H9 (cell line): ENCODE measurements around the gene SPECC1. TPM values are rescaled to one million over a fixed set of nuclear protein-coding genes. Genes with fewer than 3 reads are reported as not detected.
A peak's percentile ranks its signal among the peaks of the same experiment; 100 is the strongest.

Experiments used
- DNase-seq: peaks from one replicate; pipeline ENCODE4 v3.0.0-alpha.2; 2017
- H2AFZ ChIP-seq: one replicate; pipeline ENCODE4 v1.6.1; 2013; ENCODE audit warnings: mild to moderate bottlenecking, low read length, control low read depth, moderate library complexity
- H2AK5ac ChIP-seq: 2 replicates; pipeline ENCODE4 v1.6.1; 2013; ENCODE audit warnings: low read length, control low read depth, mixed read lengths; ENCODE audit not compliant: insufficient read length
- H2BK120ac ChIP-seq: one replicate; pipeline ENCODE4 v1.6.1; 2013; ENCODE audit warnings: low read depth, mild to moderate bottlenecking, low read length, control low read depth, inconsistent platforms; ENCODE audit not compliant: poor library complexity, severe bottlenecking
- H2BK12ac ChIP-seq: 2 replicates; pipeline ENCODE4 v1.6.1; 2013; ENCODE audit warnings: low read length, control low read depth, mixed read lengths, low read depth; ENCODE audit not compliant: insufficient read length
- H2BK15ac ChIP-seq: 2 replicates; pipeline ENCODE4 v1.6.1; 2013; ENCODE audit warnings: low read depth, low read length, control low read depth
- H2BK20ac ChIP-seq: one replicate; pipeline ENCODE4 v1.6.1; 2013; ENCODE audit warnings: low read depth, mild to moderate bottlenecking, low read length, control low read depth, inconsistent platforms; ENCODE audit not compliant: poor library complexity, severe bottlenecking
- H2BK5ac ChIP-seq: 2 replicates; pipeline ENCODE4 v1.6.1; 2013; ENCODE audit warnings: low read length, control low read depth, mixed read lengths; ENCODE audit not compliant: insufficient read length
- H3K14ac ChIP-seq: 2 replicates; pipeline ENCODE4 v1.6.1; 2013; ENCODE audit warnings: low read length, control low read depth; ENCODE audit not compliant: insufficient read depth
- H3K18ac ChIP-seq: 2 replicates; pipeline ENCODE4 v1.6.1; 2013; ENCODE audit warnings: low read depth, mild to moderate bottlenecking, mixed read lengths, low read length, control low read depth; ENCODE audit not compliant: insufficient read length
- H3K23ac ChIP-seq: 2 replicates; pipeline ENCODE4 v1.6.1; 2013; ENCODE audit warnings: low read length, control low read depth, mixed read lengths, low read depth; ENCODE audit not compliant: insufficient read length
- H3K23me2 ChIP-seq: 2 replicates; pipeline ENCODE4 v1.6.1; 2013; ENCODE audit warnings: low read depth, mild to moderate bottlenecking, mixed read lengths, low read length, control low read depth; ENCODE audit not compliant: insufficient read length, poor library complexity, severe bottlenecking
- H3K27ac ChIP-seq: 2 replicates; pipeline ENCODE4 v1.5.1; 2013; ENCODE audit warnings: low read length, control low read depth, mixed read lengths, low read depth; ENCODE audit not compliant: insufficient read length
- H3K27me3 ChIP-seq: 2 replicates; pipeline ENCODE4 v1.6.1; 2013; ENCODE audit warnings: low read length, control low read depth, inconsistent platforms; ENCODE audit not compliant: insufficient read depth
- H3K4ac ChIP-seq: 2 replicates; pipeline ENCODE4 v1.6.1; 2013; ENCODE audit warnings: low read depth, mild to moderate bottlenecking, control low read depth, inconsistent platforms, low read length, moderate library complexity
- H3K4me1 ChIP-seq: 2 replicates; pipeline ENCODE4 v1.6.1; 2013; ENCODE audit warnings: low read length, control low read depth, inconsistent platforms; ENCODE audit not compliant: insufficient read depth
- H3K4me2 ChIP-seq: 2 replicates; pipeline ENCODE4 v1.6.1; 2013; ENCODE audit warnings: low read length, control low read depth, mixed read lengths; ENCODE audit not compliant: insufficient read length, insufficient read depth
- H3K56ac ChIP-seq: 2 replicates; pipeline ENCODE4 v1.6.1; 2013; ENCODE audit warnings: low read depth, mild to moderate bottlenecking, mixed read lengths, low read length, control low read depth; ENCODE audit not compliant: insufficient read length
- H3K79me1 ChIP-seq: 2 replicates; pipeline ENCODE4 v1.6.1; 2013; ENCODE audit warnings: low read depth, mild to moderate bottlenecking, moderate library complexity, low read length, control low read depth, inconsistent platforms; ENCODE audit not compliant: insufficient read depth, poor library complexity, severe bottlenecking
- H3K79me2 ChIP-seq: 2 replicates; pipeline ENCODE4 v1.6.1; 2013; ENCODE audit warnings: low read length, control low read depth, inconsistent platforms; ENCODE audit not compliant: insufficient read depth
- H3K9ac ChIP-seq: 2 replicates; pipeline ENCODE4 v1.6.1; 2013; ENCODE audit warnings: low read length, control low read depth, mixed read lengths; ENCODE audit not compliant: insufficient read length; ENCODE audit errors: extremely low read depth
- H3K9me3 ChIP-seq: one replicate; pipeline ENCODE4 v1.6.1; 2013; ENCODE audit warnings: low read depth, low read length, inconsistent platforms; ENCODE audit not compliant: control insufficient read depth
- H3T11ph ChIP-seq: one replicate; pipeline ENCODE4 v1.6.1; 2013; ENCODE audit warnings: mild to moderate bottlenecking, low read length, control low read depth, inconsistent platforms
- H4K20me1 ChIP-seq: one replicate; pipeline ENCODE4 v1.6.1; 2013; ENCODE audit not compliant: control insufficient read depth, insufficient read length, insufficient read depth
- H4K5ac ChIP-seq: 2 replicates; pipeline ENCODE4 v1.6.1; 2013; ENCODE audit warnings: low read depth, mild to moderate bottlenecking, mixed read lengths, low read length, control low read depth; ENCODE audit not compliant: insufficient read length
- H4K8ac ChIP-seq: replicated peaks from 2 replicates; pipeline ENCODE4 v1.6.1; 2013; ENCODE audit warnings: low read length, control low read depth, mixed read lengths, low read depth; ENCODE audit not compliant: insufficient read length
- H4K91ac ChIP-seq: 2 replicates; pipeline ENCODE4 v1.6.1; 2013; ENCODE audit warnings: low read depth, mild to moderate bottlenecking, moderate library complexity, mixed read lengths, low read length, control low read depth; ENCODE audit not compliant: insufficient read length
- H3K27ac Mint-ChIP-seq, 3 experiments: 2 replicates in 2 of 3; 3 replicates in 1 of 3; pipeline ENCODE4 v1.8.0; 2020 to 2021; ENCODE audit warnings: mixed read lengths in 3 of 3, mild to moderate bottlenecking in 1 of 3, moderate library complexity in 1 of 3
- H3K27me3 Mint-ChIP-seq: 2 replicates; pipeline ENCODE4 v1.8.0; 2021; ENCODE audit warnings: low read depth, mild to moderate bottlenecking, moderate library complexity, mixed read lengths
- H3K36me3 Mint-ChIP-seq, 3 experiments: 2 replicates in 2 of 3; 3 replicates in 1 of 3; pipeline ENCODE4 v1.8.0; 2020 to 2021; ENCODE audit warnings: low read depth in 3 of 3, mixed read lengths in 3 of 3; ENCODE audit not compliant: insufficient read depth in 1 of 3
- H3K4me1 Mint-ChIP-seq, 2 experiments: 2 replicates each; pipeline ENCODE4 v1.8.0; 2020; ENCODE audit warnings: mixed read lengths in 2 of 2
- H3K4me3 Mint-ChIP-seq, 2 experiments: 2 replicates in 1 of 2; 3 replicates in 1 of 2; pipeline ENCODE4 v1.8.0; 2020 to 2021; ENCODE audit warnings: mild to moderate bottlenecking in 2 of 2, mixed read lengths in 2 of 2, moderate library complexity in 1 of 2
- H3K9me3 Mint-ChIP-seq, 2 experiments: 2 replicates in 1 of 2; 3 replicates in 1 of 2; pipeline ENCODE4 v1.8.0; 2020; ENCODE audit warnings: mild to moderate bottlenecking in 2 of 2, mixed read lengths in 2 of 2, moderate library complexity in 1 of 2
- WGBS: extraction: QIAGEN DNeasy Blood & Tissue Kit; methylation state at CpG from one replicate; pipeline ENCODE4 v1.1.7; 2013; ENCODE audit warnings: missing lambda C conversion rate, low lambda C conversion rate, mixed read lengths; ENCODE audit not compliant: insufficient read length; ENCODE audit errors: extremely low coverage; 5-methylcytosine and 5-hydroxymethylcytosine counted together
- total RNA-seq: library from RNA; stranded (reverse); gene quantifications from 2 replicates; pipeline ENCODE4 v1.2.1, GENCODE V29; 2021
- TF ChIP-seq, protein P1 (sequence below): fragments of 200-600 bp; sonication (generic); conservative IDR thresholded peaks from 3 replicates; pipeline ENCODE4 v1.8.0; 2021; ENCODE audit warnings: antibody characterized with exemption, mild to moderate bottlenecking

SPECC1 gene
- total RNA-seq, 1 experiment from 2014 or later: 65.7 TPM

DNA sequence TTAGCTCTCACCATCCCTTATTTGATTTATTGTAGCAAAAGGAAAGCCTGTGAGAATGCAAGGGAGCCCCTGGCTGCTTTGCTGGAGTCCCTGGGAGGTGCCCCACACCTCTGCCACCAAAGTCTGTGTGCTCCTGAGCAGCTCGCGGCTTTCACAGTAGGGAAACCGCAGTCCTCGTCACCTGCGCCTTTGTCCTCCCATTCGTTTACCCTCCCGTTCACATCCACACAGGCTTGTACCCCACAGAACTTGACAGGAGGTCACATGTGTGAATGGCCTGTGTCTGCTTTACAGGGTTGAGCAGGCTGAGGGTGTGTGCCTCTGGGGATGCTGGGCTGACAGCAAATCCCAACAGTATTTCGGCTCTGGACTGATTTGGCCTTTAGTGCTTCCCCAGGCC lies 305.7 kb downstream of the SPECC1 start:
- Histone ChIP-seq H3K9ac (no peak overlapping the region), H2AFZ (no peak overlapping the region), H4K91ac (no peak overlapping the region), H3K4ac (no peak overlapping the region), H3K23ac (no peak overlapping the region), H4K8ac (no peak overlapping the region), H2AK5ac (no peak overlapping the region), H3K9me3 (no peaks in the 10 kb centered on the region), H2BK12ac (no peak overlapping the region), H4K5ac (no peak overlapping the region), H3K23me2 (no peaks in the 10 kb centered on the region), H3K4me2 (no peak overlapping the region), H3T11ph (no peak overlapping the region), H3K79me1 (no peaks in the 10 kb centered on the region), H2BK20ac (no peak overlapping the region), H3K27me3 (no peaks in the 10 kb centered on the region), H4K20me1 (no peaks in the 10 kb centered on the region), H2BK5ac (no peak overlapping the region), H3K56ac (no peak overlapping the region), H3K18ac (no peak overlapping the region), H3K4me1 (no peaks in the 10 kb centered on the region), H2BK120ac (no peak overlapping the region), H3K79me2 (no peaks in the 10 kb centered on the region), H2BK15ac (no peak overlapping the region), H3K27ac (no peak overlapping the region), H3K14ac (no peak overlapping the region; the same call in 1 of the 2 replicates)
- Mint-ChIP-seq H3K9me3 (no peaks in the 10 kb centered on the region), H3K27me3 (peaks cover 3% of the 10 kb centered on the region), H3K36me3 (peaks cover 8 to 15% (median 15%) of the 10 kb centered on the region in 3 experiments; a peak in 6 of 7 replicates), H3K4me3 (no peak overlapping the region), H3K4me1 (no peaks in the 10 kb centered on the region), H3K27ac (peak overlapping the region in 1 of 3 experiments; percentile 10; a peak in 1 of 7 replicates)
- WGBS: no CpG with 5 or more reads among the region's 8 CpGs
- no peak for DNase-seq
- TF ChIP-seq, protein P1, sequence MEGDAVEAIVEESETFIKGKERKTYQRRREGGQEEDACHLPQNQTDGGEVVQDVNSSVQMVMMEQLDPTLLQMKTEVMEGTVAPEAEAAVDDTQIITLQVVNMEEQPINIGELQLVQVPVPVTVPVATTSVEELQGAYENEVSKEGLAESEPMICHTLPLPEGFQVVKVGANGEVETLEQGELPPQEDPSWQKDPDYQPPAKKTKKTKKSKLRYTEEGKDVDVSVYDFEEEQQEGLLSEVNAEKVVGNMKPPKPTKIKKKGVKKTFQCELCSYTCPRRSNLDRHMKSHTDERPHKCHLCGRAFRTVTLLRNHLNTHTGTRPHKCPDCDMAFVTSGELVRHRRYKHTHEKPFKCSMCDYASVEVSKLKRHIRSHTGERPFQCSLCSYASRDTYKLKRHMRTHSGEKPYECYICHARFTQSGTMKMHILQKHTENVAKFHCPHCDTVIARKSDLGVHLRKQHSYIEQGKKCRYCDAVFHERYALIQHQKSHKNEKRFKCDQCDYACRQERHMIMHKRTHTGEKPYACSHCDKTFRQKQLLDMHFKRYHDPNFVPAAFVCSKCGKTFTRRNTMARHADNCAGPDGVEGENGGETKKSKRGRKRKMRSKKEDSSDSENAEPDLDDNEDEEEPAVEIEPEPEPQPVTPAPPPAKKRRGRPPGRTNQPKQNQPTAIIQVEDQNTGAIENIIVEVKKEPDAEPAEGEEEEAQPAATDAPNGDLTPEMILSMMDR: no peak
